ENCODE data around the gene ARFIP2. TPM values are rescaled to one million over a fixed set of nuclear protein-coding genes. Genes with fewer than 3 reads are reported as not detected.
"Not testable (repeated sequence)": the region's sequence is repeated elsewhere in the genome, so short reads cannot be mapped to it uniquely, and the experiment has no call there.

The ARFIP2 gene
- total RNA-seq, 1 donor from 2014 or later: 43.1 TPM

- DNase-seq: no peak
- Mint-ChIP-seq H3K36me3 (ENCODE audit: low read depth) (peaks cover 40% of the 10 kb centered on the region), H3K4me3 (no peak overlapping the region), H3K4me1 (peaks cover 10% of the 10 kb centered on the region), H3K9me3 (no peaks in the 10 kb centered on the region), H3K27me3 (no peaks in the 10 kb centered on the region), H3K27ac (no peak overlapping the region)
- TF ChIP-seq CTCF (IDR thresholded peaks at IDR 0.05): no peak
- ChIA-PET CTCF (no interaction called here), POLR2A (no interaction called here)
- intact Hi-C loops (cut with micrococcal nuclease): no loop called here
- ATAC-seq (ENCODE audit: low read depth): no peak
Measured at GRCh38 chr11:6523253-6523652, 42.1 kb upstream of the ARFIP2 start.

GRCh38 chr11:6521946-6522345 lies 40.8 kb upstream of the ARFIP2 start:
- H3K4me3 Mint-ChIP-seq; H3K27me3 Mint-ChIP-seq; ATAC-seq (ENCODE audit: low read depth); H3K9me3 Mint-ChIP-seq; DNase-seq; intact Hi-C loops (cut with micrococcal nuclease); H3K27ac Mint-ChIP-seq; H3K4me1 Mint-ChIP-seq; CTCF ChIA-PET: not testable (repeated sequence)
- POLR2A ChIA-PET: interaction anchor here (0.6 kb wide), 1 partner anchor 71 kb away, joined by 3 read pairs; no protein-coding TSS in a partner anchor
- H3K36me3 Mint-ChIP-seq (ENCODE audit: low read depth): peaks cover 47% of the 10 kb centered on the region

- intact Hi-C loops (cut with micrococcal nuclease): no loop called here
- no peak for ATAC-seq (ENCODE audit: low read depth)
- ChIA-PET CTCF (no interaction called here), POLR2A (no interaction called here)
- H3K4me1 Mint-ChIP-seq: no peaks in the 10 kb centered on the region
- H3K9me3 Mint-ChIP-seq: no peaks in the 10 kb centered on the region
- H3K27me3 Mint-ChIP-seq: no peaks in the 10 kb centered on the region
- H3K27ac Mint-ChIP-seq: no peak overlapping the region
- peaks cover 62% of the 10 kb centered on the region for H3K36me3 Mint-ChIP-seq (ENCODE audit: low read depth)
- H3K4me3 Mint-ChIP-seq: no peak overlapping the region
- DNase-seq: no peak
- TF ChIP-seq CTCF (IDR thresholded peaks at IDR 0.05): no peak
Measured at GRCh38 chr11:6520265-6520664, 39.1 kb upstream of the ARFIP2 start.

- ATAC-seq (ENCODE audit: low read depth): no peak
Measured at GRCh38 chr11:6516865-6517264, 35.7 kb upstream of the ARFIP2 start.

GRCh38 chr11:6505577-6506240 lies 24.6 kb upstream of the ARFIP2 start:
- Mint-ChIP-seq H3K36me3 (ENCODE audit: low read depth) (peaks cover 59% of the 10 kb centered on the region), H3K4me1 (no peaks in the 10 kb centered on the region), H3K4me3 (no peak overlapping the region), H3K27ac (no peak overlapping the region), H3K9me3 (no peaks in the 10 kb centered on the region), H3K27me3 (no peaks in the 10 kb centered on the region)
- ATAC-seq (ENCODE audit: low read depth) (peak; percentile 37), DNase-seq (no peak)
- CTCF ChIA-PET: interaction anchor here (0.7 to 6.6 kb wide), 9 partner anchors 9 to 198 kb away, joined by 3 to 124 read pairs (median 4); partner anchors contain the start of gene DNHD1
- intact Hi-C loops (cut with micrococcal nuclease): loop anchor here (1.0 kb wide), 2 partner anchors 62 to 126 kb away; no protein-coding TSS in a partner anchor
- TF ChIP-seq CTCF (IDR thresholded peaks at IDR 0.05): no peak
- POLR2A ChIA-PET: interaction anchor here (0.6 to 2.5 kb wide), 2 partner anchors 9 to 127 kb away, joined by 4 to 10 read pairs; partner anchors contain the start of gene DNHD1

More at GRCh38 chr11:6516865-6517264, 35.7 kb upstream of the ARFIP2 start:
- Mint-ChIP-seq H3K4me3 (no peak overlapping the region), H3K4me1 (no peaks in the 10 kb centered on the region), H3K27me3 (no peaks in the 10 kb centered on the region), H3K9me3 (peaks cover 2% of the 10 kb centered on the region), H3K36me3 (ENCODE audit: low read depth) (peaks cover 72% of the 10 kb centered on the region), H3K27ac (no peak overlapping the region)
- DNase-seq: no peak
- ChIA-PET CTCF (no interaction called here), POLR2A (no interaction called here)
- no peak for TF ChIP-seq CTCF (IDR thresholded peaks at IDR 0.05)
- intact Hi-C loops (cut with micrococcal nuclease): no loop called here

All from activated B cell treated with CpG ODN at 0.5 μM for 24 hours (primary cell).